GM21786 (cell line): Measurements from ENCODE around the gene ALKBH8.
A peak's percentile ranks its signal among the peaks of the same experiment; 100 is the strongest.
"Not testable (repeated sequence)": the region's sequence is repeated elsewhere in the genome, so short reads cannot be mapped to it uniquely, and the experiment has no call there.

Source experiments
- ATAC-seq: cut with Tn5 transposase; IDR thresholded peaks from one replicate; pipeline ENCODE4 v1.9.1; 2021; ENCODE audit not compliant: unreplicated experiment

The ALKBH8 gene

DNA sequence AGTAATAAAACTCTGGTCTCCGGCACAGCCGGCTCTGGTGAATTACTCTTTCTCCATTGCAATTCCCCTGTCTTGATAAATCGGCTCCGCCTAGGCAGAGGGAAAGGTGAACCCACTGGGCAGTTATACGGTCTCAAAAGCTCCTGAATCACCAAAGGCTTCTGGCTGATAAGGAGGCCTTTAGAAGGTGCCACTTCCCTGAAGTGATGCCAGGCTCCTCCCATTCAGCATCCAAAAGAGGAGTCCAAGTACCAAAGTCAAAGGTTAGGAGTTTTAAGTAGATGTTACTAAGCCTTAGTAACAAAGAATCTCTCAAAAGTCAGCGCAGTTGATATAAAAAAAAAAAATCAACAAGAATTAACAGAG lies 11.8 kb upstream of the ALKBH8 start:
- ATAC-seq: no peak

DNA sequence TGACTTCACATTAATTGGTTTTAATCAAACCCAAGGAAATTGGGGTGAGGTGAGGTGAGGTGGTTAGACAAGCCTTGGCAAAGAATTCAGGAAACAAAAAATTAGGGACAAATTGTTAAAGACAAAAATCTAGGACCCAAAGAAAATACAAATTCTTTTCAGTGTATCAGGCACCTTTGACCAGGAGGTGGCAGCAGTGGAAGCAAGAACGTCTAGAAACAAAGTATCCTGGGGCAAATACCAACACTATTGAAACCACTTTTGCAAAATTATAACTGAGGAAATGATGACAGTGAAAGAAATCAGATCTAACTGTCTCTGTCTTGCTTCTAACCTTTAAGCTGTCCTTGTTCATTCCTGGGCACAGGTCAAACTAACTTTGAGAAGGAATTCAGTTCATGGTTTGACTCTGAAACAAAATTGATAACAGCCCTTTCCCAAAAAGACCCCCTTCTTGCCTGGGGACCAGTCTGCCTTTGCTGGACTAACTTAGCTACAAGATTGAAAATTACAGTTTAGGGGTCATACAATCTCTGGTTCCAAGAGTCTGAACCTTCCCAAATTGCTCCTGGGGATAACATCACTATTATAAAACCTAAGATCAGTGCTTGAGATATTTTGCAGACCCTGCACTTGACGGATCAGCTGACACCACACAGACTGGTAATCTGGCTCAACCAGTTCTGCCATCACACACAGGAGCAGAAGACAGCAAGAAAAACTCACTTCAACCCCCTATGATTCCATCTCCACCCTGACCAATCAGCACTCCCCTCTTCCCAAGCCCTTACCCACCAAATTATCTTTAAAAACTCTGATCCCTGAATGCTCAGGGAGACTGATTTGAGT lies 11.2 kb upstream of the ALKBH8 start:
- not testable (repeated sequence) for ATAC-seq

DNA sequence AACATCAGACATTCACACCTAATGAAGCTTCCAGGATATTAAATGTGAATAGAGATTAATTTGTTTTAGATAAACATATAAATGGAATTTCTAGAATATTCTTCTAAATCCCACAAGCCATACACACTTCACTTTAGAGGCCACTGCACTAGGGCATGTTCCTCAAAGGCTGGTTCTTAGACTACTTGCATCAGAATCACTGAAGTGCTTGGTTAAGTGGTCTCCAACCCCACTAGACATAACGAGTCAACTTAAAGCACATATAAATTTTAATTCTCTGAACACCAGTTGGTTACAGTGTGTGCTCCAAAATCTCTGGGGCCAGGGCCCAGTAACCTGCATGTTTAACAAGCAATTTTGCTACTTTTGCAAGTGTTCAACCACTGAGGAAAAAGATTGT lies 7.9 kb upstream of the ALKBH8 start:
- ATAC-seq: no peak

DNA sequence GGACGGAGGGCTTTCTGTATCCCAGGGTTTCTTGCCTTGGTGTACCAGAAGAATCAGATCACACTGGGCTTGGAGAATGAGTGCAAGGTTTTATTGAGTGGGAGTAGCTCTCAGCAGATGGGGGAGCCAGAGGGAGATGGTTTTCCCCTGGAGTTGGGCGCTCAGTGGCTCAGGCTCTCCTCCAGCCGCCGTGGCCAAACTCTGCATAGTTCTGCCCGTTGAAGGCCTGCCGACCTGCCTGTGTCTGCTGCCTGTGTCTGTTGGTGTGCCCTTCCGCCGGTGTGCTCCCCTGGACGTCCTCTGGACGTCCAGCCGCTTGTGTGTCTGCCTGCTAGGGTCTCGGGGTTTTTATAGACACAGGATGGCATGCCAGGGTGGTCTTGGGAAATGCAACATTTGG lies 4.5 kb upstream of the ALKBH8 start:
- no peak for ATAC-seq

DNA sequence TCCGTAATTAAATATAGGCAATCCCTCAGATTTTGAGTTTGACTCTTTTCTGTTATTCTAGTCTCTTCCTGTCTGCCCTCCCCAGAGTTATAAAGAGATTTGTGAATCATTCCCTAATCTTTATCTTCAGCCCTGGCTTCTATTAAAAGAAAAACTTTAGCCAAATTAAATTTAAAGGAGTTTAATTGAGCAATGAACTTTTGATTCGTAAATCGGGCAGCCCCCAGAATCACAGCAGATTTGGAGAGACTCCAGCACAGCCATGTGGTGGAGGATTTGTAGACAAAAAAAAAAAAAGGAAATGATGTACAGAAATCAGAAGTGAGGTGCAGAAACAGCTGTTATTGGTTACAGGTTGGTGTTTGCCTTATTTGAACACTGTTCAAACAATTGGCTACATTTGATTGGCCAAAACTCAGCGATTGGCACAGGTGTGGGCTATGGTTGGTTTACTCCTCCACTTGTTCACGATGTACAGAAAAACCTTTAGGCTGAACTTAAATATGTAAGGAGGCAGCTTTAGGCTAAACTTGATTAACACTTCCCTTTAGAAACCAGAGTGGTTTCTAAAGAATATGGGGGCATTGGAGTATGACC lies 2.3 kb upstream of the ALKBH8 start:
- ATAC-seq: peak; percentile 25

DNA sequence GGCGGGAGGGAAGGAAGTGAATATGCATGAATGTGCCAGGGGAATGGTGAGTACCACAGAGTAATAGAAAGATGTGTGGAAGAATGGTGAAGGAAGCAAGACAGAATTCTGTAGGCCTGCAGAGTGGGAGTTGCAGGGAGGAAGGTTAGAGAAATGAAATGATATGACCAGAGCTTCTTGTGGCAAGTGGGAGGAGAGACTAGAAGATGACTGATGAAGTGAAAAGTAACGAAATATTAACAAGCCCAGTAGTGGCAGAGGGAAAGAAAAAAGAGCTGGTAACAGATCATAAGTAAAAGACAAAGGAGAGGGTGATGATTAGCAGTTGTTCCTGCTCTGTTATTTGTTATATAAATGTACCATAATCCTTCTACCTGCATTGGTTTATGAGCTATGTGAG lies 1.0 kb upstream of the ALKBH8 start:
- ATAC-seq: no peak

DNA sequence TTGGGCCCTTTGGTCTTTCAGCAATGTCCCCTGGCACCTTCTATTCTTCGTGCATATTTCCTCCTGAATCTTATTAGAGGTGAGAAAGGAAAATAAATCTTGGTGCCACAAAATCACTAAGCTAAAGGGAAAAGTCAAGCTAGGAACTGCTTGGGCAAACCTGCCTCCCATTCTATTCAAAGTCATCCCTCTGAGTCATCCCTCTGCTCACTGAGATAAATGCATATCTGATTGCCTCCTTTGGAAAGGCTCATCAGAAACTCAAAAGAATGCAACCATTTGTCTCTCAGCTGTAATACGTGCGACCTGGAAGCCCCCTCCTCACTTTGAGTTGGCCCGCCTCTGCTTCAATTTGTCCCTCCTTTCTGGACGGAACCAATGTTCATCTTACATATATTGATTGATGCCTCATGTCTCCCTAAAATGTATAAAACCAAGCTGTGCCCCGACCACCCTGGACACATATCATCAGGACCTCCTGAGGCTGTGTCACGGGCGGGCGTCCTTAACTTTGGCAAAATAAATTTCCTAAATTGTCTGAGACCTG lies 493 bp upstream of the ALKBH8 start:
- peak; percentile 0 for ATAC-seq

DNA sequence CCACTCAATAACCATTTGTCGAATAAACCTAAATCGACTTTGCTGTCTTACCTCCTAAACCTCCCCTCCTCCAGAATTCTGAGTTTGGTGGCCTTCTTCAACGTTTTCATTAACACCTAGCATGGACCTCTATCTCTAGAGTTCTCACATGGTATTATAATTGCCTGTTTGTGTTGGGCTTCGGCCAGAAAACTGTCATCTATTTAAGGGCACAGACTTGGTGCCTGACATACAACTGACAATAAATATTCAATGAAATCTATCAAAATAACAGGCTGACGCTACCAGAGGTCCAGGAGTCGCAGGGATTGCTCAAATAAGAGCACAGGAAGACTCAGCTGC lies 687 bp downstream of the ALKBH8 start:
- no peak for ATAC-seq

DNA sequence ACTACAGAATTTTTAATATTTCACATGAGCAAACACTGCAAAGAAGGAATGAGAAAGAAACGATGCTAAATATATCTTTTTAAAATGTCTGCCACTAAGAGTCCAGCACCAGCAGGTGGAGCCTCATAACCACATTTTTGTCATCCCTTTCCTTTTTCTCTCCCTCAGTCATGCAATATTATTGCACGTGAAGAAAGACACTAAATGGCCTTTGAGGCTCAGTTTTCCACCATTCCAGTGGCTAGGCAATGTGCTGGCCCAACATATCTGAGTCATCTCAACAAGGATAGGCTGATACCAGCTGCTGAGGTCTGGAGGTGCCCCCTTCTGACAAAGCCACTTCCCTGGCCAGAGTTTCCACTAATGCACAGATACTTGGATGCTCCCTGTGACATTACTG lies 1.8 kb downstream of the ALKBH8 start:
- ATAC-seq: peak; percentile 32

DNA sequence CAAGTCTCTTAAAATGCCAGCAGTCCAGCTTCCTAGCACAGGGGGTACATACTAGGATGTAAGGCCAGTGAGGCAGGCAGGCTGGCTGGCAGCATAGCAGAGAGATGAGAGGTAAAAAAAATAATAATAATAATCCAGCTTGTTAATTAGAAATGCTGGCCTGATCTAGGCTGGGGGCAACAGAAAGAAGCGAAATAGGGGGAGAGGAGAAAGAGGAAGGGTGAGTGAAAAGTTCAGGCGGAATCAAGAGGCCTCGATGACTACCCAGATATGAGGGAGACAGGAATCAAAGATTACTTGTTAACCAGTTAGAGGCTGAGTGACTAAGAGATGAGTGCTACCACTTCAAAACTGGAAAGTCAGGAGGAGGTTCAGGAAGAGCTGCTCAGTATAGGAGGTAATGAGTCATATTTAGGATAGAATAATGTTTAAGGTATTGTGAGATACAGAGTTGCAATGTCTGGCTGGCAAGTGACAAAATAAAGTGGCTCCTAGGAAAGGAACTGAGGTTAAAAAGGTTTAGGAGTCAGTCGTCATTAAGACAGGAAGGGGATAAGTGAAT lies 2.8 kb downstream of the ALKBH8 start:
- no peak for ATAC-seq

DNA sequence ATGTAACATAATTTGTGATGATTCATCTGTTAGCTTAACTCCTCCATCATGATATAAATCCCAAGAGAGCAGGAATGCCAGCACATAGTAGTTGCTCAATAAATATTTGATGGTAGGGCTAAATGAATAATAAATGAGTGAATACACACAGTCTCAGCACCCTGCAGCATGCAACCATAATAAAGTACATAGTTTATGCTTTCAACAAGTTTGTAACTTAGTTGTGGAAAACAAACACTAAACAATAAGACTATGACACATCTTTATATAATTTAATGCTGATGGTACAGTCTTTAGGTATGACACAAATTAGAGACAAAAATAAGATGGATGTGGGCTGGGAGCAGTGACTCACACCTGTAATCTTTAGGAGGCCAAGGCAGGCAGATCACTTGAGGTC lies 3.8 kb downstream of the ALKBH8 start:
- no peak for ATAC-seq

DNA sequence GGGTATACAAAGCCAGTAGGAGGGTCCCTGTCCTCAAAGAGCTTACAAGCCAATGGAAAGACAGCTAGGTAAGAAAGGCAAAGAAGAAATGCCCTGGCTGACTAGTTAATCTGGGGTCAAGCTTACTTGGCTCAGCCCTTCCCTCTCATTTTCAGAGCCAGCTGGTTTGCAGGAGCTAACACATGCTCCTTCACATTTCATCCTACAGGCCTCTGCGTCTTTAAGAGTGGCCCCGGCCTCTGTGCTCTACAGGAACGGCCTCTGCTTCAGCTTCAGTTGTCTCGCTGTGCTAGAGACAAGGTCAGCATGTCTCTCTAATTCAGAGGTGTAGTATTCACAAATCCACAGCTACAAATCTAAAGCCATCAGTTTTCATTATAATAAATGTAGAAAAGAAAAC lies 15.2 kb downstream of the ALKBH8 start:
- no peak for ATAC-seq

DNA sequence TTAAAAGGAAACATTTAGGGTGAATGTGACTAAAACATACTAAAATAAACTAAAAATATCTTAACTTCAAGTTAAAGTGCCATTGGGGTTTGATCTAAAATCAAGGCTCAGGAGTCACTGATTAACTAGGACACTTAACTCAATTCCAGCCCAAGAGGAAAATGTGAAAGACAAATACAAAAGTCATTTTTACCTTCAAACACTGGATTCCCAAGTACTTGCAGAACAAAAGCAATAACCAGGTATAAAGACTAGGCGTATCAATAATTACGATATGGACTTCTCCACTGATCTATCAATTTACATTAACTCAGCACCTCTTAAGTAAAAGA lies 15.6 kb downstream of the ALKBH8 start:
- ATAC-seq: no peak

DNA sequence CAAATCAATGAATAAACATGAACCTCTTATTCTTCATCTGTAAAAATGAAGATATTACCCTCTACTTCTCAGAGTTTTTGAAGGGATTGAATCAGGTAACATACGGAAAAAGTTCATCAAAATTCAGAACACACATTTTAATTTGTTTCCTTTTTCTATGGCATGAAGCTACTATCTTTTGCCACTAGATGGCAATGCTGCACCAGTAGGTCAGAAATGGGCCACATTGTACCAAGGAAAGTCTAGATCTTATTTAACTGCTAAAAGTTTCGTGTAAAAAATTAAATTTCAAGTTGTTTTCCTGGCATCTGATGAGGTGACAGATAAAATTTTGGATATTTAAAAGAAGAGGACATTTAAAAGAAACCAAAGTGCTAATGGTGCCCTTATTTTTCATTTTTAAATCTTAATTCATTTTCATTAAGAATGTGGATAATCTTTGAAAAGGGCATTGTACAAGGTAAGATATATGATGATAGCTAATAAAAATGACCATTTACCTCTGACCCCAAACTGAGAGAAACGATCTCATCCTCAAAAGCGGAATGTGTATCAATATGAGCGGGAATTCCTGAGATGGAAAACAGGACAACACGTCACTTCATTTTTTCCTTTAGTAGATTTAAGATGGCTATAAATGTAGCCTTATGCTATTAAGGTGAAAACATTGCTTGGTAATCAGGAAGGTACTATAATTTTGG lies 16.1 kb downstream of the ALKBH8 start:
- ATAC-seq: peak; percentile 54

DNA sequence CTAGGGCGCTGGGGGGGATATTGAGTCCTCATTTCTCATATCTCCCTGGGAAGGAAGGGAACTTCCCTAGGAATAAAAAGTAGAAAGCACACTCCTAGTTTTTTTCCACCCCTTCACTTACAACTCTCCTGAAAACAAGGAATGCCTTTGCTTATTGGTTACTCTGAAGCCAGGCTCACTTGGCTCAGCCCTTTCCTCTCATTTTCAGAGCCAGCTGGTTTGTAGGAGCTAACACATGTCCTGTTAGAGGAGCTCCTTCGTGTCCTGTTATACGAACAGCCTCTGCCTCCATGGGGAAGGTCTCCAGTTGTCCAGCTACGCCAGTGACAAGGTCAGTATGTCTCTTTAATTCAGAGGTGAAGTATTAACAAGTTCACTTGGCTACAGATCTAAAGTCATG lies 17.6 kb downstream of the ALKBH8 start:
- ATAC-seq: no peak

DNA sequence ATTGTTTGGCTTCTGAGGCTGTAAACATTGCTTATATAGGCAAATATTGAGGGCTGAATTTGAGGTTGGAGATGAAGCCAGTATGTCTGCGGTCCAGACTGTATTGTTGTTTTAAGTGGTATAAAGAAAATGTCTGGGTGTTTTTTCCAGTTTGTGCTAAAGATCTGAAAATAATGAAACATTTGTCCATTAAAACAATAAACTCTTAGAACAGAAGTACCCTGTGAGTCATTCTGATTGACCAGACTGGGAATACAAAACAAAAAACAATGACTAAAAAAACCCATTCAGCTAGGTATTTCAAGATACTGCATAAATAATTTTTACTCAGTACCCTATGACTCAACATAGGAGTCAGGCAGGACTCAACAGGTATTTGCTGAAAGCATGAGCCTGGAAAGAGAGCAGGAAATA lies 20.4 kb downstream of the ALKBH8 start:
- ATAC-seq: no peak

DNA sequence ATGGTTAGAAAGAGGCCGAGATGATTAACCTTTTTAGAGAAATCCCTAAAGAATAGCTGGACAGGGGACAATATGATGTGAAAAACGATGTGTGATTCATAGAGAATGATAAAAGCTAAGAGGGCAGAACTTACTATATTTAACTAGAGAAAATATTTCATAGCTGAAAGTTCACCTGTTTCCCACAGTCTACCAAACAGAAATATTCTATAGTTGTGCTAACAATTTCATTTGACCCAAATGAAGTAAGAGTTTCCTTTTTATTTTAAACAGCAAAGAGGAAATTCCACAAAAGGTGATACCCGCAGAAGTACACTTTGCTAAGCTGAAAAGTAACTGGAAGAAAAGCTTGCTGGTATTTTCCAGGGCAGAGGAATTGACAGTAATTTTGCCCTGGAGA lies 26.7 kb downstream of the ALKBH8 start:
- ATAC-seq: no peak

DNA sequence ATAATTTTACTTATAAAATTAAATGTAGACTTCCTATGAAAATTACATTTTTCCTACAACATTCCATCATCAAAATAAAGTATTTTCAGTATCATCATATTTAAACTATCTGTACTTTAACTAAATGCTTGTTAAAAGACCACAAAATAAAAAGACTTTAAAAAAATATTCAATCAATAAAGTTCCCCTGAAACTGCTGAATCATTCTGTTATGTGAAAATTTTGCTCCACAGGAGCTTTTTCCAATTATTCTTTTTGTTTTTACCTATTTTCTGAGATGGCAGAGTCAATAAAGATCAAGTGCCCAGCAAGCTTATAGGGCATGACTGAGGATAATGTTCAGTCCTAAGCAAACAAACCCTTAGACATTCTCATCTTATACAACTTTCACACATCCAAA lies 27.3 kb downstream of the ALKBH8 start:
- ATAC-seq: no peak

DNA sequence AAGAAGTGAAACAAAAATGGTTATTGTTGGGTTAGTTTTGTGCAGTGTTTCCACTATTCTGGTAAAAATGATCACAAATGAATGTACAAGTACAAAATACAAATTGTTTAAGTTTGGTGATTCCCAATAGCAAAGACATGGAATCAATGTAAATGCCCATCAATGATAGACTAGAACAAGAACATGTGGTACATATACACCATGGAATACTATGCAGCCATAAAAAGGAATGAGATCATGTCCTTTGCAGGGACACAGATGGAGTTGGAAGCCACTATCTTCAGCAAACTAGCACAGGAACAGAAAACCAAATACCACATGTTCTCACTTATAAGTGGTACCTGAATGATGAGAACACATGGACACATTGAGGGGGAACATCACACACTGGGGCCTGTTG lies 28.4 kb downstream of the ALKBH8 start:
- ATAC-seq: not testable (repeated sequence)

DNA sequence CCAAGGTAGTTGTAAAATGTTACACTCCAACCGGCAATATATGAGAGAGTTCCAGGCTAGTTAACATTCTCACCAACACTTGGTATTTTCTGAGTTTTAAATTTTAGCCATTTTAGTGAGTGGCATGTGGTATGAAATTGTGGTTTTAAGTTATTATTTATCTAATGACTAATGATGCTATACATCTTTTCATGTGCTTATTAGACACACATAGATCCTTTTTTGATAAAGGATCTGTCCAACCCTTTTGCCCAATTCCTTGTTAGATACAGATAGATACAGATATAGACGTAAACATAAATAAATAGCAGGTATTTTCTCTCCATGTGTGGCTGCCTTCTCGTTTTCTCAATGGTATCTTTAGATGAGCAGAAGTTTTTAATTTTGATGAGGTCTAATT lies 39.3 kb downstream of the ALKBH8 start:
- no peak for ATAC-seq

DNA sequence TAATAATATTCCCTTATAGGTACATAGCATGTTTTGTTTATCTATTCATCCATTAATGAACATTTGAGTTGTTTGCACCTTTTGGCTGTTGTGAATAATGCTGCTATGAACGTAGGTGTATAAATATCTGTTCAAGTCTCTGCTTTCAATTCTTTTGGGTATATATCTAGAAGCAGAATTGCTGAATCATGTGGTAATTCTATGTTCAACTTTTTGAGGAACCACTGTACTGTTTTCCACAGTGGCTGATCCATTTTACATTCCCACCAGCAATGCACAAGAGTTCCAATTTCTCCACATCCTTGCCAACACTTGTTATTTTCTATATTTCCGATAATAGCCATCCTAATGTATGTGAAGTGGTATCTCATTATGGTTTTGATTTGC lies 56.7 kb downstream of the ALKBH8 start:
- ATAC-seq: no peak
